Natural killer cell treated with Interleukin-12 subunit alpha and Interleukin-12 subunit beta and Interleukin-15 and Interleukin-18, amount 100 ng/mL, for 72 hours (primary cell): ENCODE measurements around the gene LY86. TPM values are rescaled to one million over a fixed set of nuclear protein-coding genes. Genes with fewer than 3 reads are reported as not detected.
A peak's percentile ranks its signal among the peaks of the same experiment; 100 is the strongest.

ENCODE experiments used
- ATAC-seq, 2 donors: fragments of 150-1000 bp; cut with Tn5 transposase in 1 of 2; sonication (Bioruptor Pico), chemical (Tn5 transposase) in 1 of 2; 2 replicates each; pipeline ENCODE4 v1.10.0; 2021
- DNase-seq: peaks from one replicate; pipeline ENCODE4 v3.0.0; 2022; ENCODE audit warnings: low spot score
- H3K27ac Mint-ChIP-seq, 2 donors: 1 replicate in 1 of 2; 2 replicates in 1 of 2; pipeline ENCODE4 v1.8.0; 2022; ENCODE audit warnings: mixed read lengths in 2 of 2, mild to moderate bottlenecking in 1 of 2, moderate library complexity in 1 of 2
- H3K27me3 Mint-ChIP-seq, 2 donors: 1 replicate in 1 of 2; 2 replicates in 1 of 2; pipeline ENCODE4 v1.8.0; 2022; ENCODE audit warnings: mixed read lengths in 2 of 2
- H3K36me3 Mint-ChIP-seq: one replicate; pipeline ENCODE4 v1.8.0; 2022; ENCODE audit warnings: mixed read lengths
- H3K4me1 Mint-ChIP-seq, 2 donors: 1 replicate in 1 of 2; 2 replicates in 1 of 2; pipeline ENCODE4 v1.8.0; 2022; ENCODE audit warnings: low read depth in 2 of 2, mixed read lengths in 2 of 2, mild to moderate bottlenecking in 1 of 2
- H3K4me3 Mint-ChIP-seq: one replicate; pipeline ENCODE4 v1.8.0; 2022; ENCODE audit warnings: mixed read lengths
- H3K9me3 Mint-ChIP-seq: 2 replicates; pipeline ENCODE4 v1.8.0; 2022; ENCODE audit warnings: mixed read lengths
- total RNA-seq, 2 donors: library from RNA; stranded (reverse); gene quantifications; one replicate each; pipeline ENCODE4 v1.2.3, GENCODE V29; 2022

Gene LY86
- total RNA-seq, 2 donors from 2014 or later, result 0.61 TPM; not detected in 1

- DNase-seq, result no peak
- Mint-ChIP-seq H3K27me3 (peaks cover 5 to 7% of the 10 kb centered on the region in 2 donors), H3K9me3 (no peaks in the 10 kb centered on the region), H3K27ac (no peak overlapping the region), H3K4me3 (no peak overlapping the region), H3K36me3 (no peaks in the 10 kb centered on the region), H3K4me1 (peaks cover 0 to 11% of the 10 kb centered on the region in 2 donors)
- peak in 1 of 2 donors; percentile 33 for ATAC-seq
These were observed 28.4 kb upstream of the LY86 start for GRCh38 chr6:6559994-6560570.

- Mint-ChIP-seq H3K9me3 (no peaks in the 10 kb centered on the region), H3K27ac (no peak overlapping the region), H3K4me1 (peaks cover 0 to 11% of the 10 kb centered on the region in 2 donors), H3K36me3 (no peaks in the 10 kb centered on the region), H3K27me3 (peaks cover 7% of the 10 kb centered on the region in 2 donors), H3K4me3 (no peak overlapping the region)
- ATAC-seq (no peak), DNase-seq (no peak)
These were observed 27.6 kb upstream of the LY86 start for GRCh38 chr6:6560909-6561308.

GRCh38 chr6:6564154-6564553 lies 24.4 kb upstream of the LY86 start:
- H3K9me3 Mint-ChIP-seq, result no peaks in the 10 kb centered on the region
- peak overlapping the region; percentile 10 for H3K4me3 Mint-ChIP-seq
- peaks cover 12 to 16% of the 10 kb centered on the region in 2 donors for H3K27me3 Mint-ChIP-seq
- H3K4me1 Mint-ChIP-seq, result peaks cover 0 to 6% of the 10 kb centered on the region in 2 donors
- H3K27ac Mint-ChIP-seq, result peak overlapping the region in 1 of 2 donors; percentile 4
- DNase-seq (no peak), ATAC-seq (no peak)
- H3K36me3 Mint-ChIP-seq, result no peaks in the 10 kb centered on the region

- peaks cover 13 to 17% of the 10 kb centered on the region in 2 donors for H3K27me3 Mint-ChIP-seq
- ATAC-seq, result no peak
- no peak for DNase-seq
- H3K4me3 Mint-ChIP-seq, result no peak overlapping the region
- H3K4me1 Mint-ChIP-seq, result peaks cover 0 to 6% of the 10 kb centered on the region in 2 donors
- H3K9me3 Mint-ChIP-seq, result no peaks in the 10 kb centered on the region
- H3K36me3 Mint-ChIP-seq, result no peaks in the 10 kb centered on the region
- H3K27ac Mint-ChIP-seq, result no peak overlapping the region
These were observed 23.5 kb upstream of the LY86 start for GRCh38 chr6:6565069-6565468.

DNA sequence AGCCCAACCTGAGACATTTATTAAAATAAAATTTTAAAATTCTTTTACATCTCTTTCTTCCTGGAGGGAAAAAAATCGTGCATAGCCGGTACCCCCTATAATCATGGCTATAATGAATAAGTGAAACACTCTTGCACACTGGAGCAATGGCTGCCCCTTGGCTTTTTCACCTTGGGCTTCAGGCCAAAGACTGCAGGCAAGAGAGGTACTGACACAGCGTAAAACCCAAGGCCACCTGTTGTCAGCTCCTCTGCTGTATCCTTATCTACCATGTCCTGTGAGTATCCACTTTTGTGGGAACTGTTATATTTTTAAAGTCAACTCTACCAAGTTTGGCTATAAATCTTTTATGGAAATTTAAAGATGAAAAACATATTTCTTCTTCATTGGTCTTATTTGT lies 23.0 kb upstream of the LY86 start:
- no peaks in the 10 kb centered on the region for H3K9me3 Mint-ChIP-seq
- no peak overlapping the region for H3K4me3 Mint-ChIP-seq
- no peak overlapping the region for H3K27ac Mint-ChIP-seq
- H3K4me1 Mint-ChIP-seq, result peaks cover 0 to 6% of the 10 kb centered on the region in 2 donors
- H3K36me3 Mint-ChIP-seq, result no peaks in the 10 kb centered on the region
- peaks cover 13 to 17% of the 10 kb centered on the region in 2 donors for H3K27me3 Mint-ChIP-seq
- no peak for DNase-seq
- no peak for ATAC-seq

- Mint-ChIP-seq H3K36me3 (no peaks in the 10 kb centered on the region), H3K4me3 (no peak overlapping the region), H3K27ac (no peak overlapping the region), H3K27me3 (peaks cover 13 to 14% of the 10 kb centered on the region in 2 donors), H3K4me1 (peaks cover 0 to 6% of the 10 kb centered on the region in 2 donors), H3K9me3 (no peaks in the 10 kb centered on the region)
- no peak for ATAC-seq
- DNase-seq, result no peak
These were observed 21.8 kb upstream of the LY86 start for GRCh38 chr6:6566766-6567165.

- Mint-ChIP-seq H3K4me1 (peaks cover 0 to 2% of the 10 kb centered on the region in 2 donors), H3K27ac (no peak overlapping the region), H3K27me3 (peaks cover 14 to 20% of the 10 kb centered on the region in 2 donors), H3K4me3 (no peak overlapping the region), H3K36me3 (peaks cover 4% of the 10 kb centered on the region), H3K9me3 (no peaks in the 10 kb centered on the region)
- DNase-seq (no peak), ATAC-seq (no peak)
These were observed 19.3 kb upstream of the LY86 start for GRCh38 chr6:6569096-6569810.

DNA sequence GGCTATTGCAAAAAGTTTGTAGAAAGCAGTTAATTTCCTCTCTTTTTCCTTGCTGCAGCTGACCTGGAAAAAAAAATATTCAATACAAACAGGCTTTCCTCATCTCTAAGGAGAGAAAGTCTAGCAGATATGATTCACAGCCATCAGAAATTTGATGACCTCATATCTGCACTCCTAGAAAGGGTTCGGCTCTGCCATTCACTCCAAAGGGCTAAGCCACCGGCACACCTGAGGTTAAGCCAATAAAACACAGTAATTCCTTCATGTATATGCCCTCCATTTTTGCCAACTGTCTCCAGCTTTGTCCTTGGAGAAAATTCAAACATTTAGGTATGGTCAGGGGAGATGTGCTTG lies 18.7 kb upstream of the LY86 start:
- Mint-ChIP-seq H3K4me3 (no peak overlapping the region), H3K27ac (no peak overlapping the region), H3K27me3 (peaks cover 17 to 26% of the 10 kb centered on the region in 2 donors), H3K36me3 (peaks cover 9% of the 10 kb centered on the region), H3K9me3 (no peaks in the 10 kb centered on the region), H3K4me1 (no peaks in the 10 kb centered on the region)
- DNase-seq (no peak), ATAC-seq (no peak)

DNA sequence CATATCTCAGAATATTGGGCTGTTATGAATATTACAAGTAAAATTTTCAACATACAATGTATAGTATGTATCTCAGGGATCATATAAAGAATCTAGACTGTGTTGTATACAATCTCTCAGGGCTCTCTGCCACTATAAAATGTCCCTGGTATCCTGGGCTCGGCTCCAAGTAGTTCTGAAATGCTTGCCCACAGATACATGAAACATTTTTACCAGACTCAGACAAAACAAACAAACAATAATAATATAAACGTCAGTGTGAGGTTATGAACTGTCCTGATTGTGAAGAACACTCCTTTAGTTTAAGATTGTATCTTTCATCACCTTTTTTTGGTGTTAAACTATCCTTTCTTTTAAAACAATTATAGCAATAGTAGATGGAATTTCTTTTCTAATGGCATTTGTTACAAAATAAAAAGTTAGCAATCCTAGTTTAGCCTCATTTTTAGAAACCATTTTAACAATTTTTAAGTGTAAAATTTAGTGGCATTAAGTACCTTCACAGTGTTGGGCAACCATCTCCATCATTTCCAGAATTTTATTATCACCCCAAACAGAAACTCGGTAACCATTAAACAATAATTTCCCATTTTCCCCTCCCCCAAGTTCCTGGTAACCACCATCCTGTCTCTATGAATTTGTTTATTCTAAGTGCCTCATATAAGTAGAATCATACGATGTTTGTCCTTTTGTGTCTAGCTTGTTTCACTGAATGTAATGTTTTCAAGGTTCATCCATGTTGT lies 17.4 kb upstream of the LY86 start:
- peaks cover 15 to 26% of the 10 kb centered on the region in 2 donors for H3K27me3 Mint-ChIP-seq
- H3K4me3 Mint-ChIP-seq, result no peak overlapping the region
- no peak overlapping the region for H3K27ac Mint-ChIP-seq
- no peaks in the 10 kb centered on the region for H3K4me1 Mint-ChIP-seq
- DNase-seq, result no peak
- peaks cover 9% of the 10 kb centered on the region for H3K36me3 Mint-ChIP-seq
- no peak for ATAC-seq
- H3K9me3 Mint-ChIP-seq, result no peaks in the 10 kb centered on the region

GRCh38 chr6:6575143-6575542 lies 13.4 kb upstream of the LY86 start:
- Mint-ChIP-seq H3K27ac (no peak overlapping the region), H3K4me3 (no peak overlapping the region), H3K4me1 (no peaks in the 10 kb centered on the region), H3K27me3 (peaks cover 15 to 16% of the 10 kb centered on the region in 2 donors), H3K36me3 (peaks cover 9% of the 10 kb centered on the region), H3K9me3 (no peaks in the 10 kb centered on the region)
- ATAC-seq (no peak), DNase-seq (no peak)

GRCh38 chr6:6577735-6578134 lies 10.8 kb upstream of the LY86 start:
- H3K27me3 Mint-ChIP-seq, result peaks cover 10 to 11% of the 10 kb centered on the region in 2 donors

DNA sequence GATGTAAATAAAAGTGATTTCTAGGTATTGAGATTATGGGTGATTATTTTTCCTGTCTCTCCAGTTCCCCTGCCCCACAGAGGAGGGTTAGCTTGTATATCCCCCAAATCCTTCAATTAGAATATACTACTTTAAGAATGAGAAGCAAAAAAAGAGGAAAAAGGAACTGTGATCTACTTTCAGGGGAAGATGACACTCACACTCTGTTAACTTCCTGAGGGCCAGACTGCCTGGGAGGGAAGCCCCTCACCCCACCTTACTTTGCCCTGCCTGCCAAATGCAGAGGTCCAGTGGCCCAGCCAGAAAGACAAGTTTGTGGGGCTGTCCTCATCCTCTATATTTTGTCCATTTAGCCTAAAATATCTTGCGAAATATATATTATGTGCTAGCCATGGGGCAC lies 9.2 kb upstream of the LY86 start:
- Mint-ChIP-seq H3K27ac (no peak overlapping the region), H3K4me3 (no peak overlapping the region), H3K27me3 (peaks cover 6 to 11% of the 10 kb centered on the region in 2 donors), H3K36me3 (peaks cover 9% of the 10 kb centered on the region), H3K4me1 (peaks cover 8% of the 10 kb centered on the region in 2 donors), H3K9me3 (no peaks in the 10 kb centered on the region)
- ATAC-seq (no peak), DNase-seq (no peak)

More at GRCh38 chr6:6577735-6578134, 10.8 kb upstream of the LY86 start:
- no peak for ATAC-seq
- H3K36me3 Mint-ChIP-seq, result peaks cover 9% of the 10 kb centered on the region
- no peak overlapping the region for H3K27ac Mint-ChIP-seq
- no peaks in the 10 kb centered on the region for H3K4me1 Mint-ChIP-seq
- DNase-seq, result no peak
- no peaks in the 10 kb centered on the region for H3K9me3 Mint-ChIP-seq
- no peak overlapping the region for H3K4me3 Mint-ChIP-seq

- DNase-seq (no peak), ATAC-seq (no peak)
- Mint-ChIP-seq H3K4me1 (peaks cover 13 to 14% of the 10 kb centered on the region in 2 donors), H3K27me3 (peaks cover 0 to 8% of the 10 kb centered on the region in 2 donors), H3K27ac (no peak overlapping the region), H3K36me3 (peaks cover 4% of the 10 kb centered on the region), H3K4me3 (no peak overlapping the region), H3K9me3 (no peaks in the 10 kb centered on the region)
These were observed 8.2 kb upstream of the LY86 start for GRCh38 chr6:6580225-6580856.
